GM18951 (cell line): ENCODE data around the gene ZBTB24.

Experiments used
- POLR2A ChIP-seq: IDR thresholded peaks from 4 replicates; pipeline ENCODE4 v1.6.1; 2011; ENCODE audit warnings: mild to moderate bottlenecking; ENCODE audit not compliant: insufficient read length, insufficient read depth; ENCODE audit errors: extremely low read depth
- in situ Hi-C: fragments of 300-500 bp; cut with MboI; formaldehyde crosslinking; loops from one replicate; pipeline ENCODE4 v1.12.0; 2022; ENCODE audit warnings: low sequenced_read_pairs, mixed read lengths, inconsistent platforms; ENCODE audit not compliant: unreplicated experiment

Gene ZBTB24

GRCh38 chr6:109447878-109448555 is 35.0 kb downstream of the ZBTB24 start:
- TF ChIP-seq POLR2A, result no peak
- in situ Hi-C loops, result no loop called here

GRCh38 chr6:109447087-109447486 is 35.9 kb downstream of the ZBTB24 start:
- TF ChIP-seq POLR2A, result no peak
- in situ Hi-C loops, result no loop called here

GRCh38 chr6:109446541-109446940 is 36.5 kb downstream of the ZBTB24 start:
- in situ Hi-C loops, result no loop called here
- TF ChIP-seq POLR2A, result no peak

GRCh38 chr6:109446072-109446471 is 36.9 kb downstream of the ZBTB24 start:
- in situ Hi-C loops, result no loop called here
- TF ChIP-seq POLR2A, result no peak

- in situ Hi-C loops, result no loop called here
- TF ChIP-seq POLR2A, result no peak
Measured at GRCh38 chr6:109445382-109445781, 37.6 kb downstream of the ZBTB24 start.

GRCh38 chr6:109443425-109443950 is 39.5 kb downstream of the ZBTB24 start:
- in situ Hi-C loops, result no loop called here
- no peak for TF ChIP-seq POLR2A

GRCh38 chr6:109442393-109442924 is 40.6 kb downstream of the ZBTB24 start:
- TF ChIP-seq POLR2A, result no peak
- in situ Hi-C loops, result no loop called here

GRCh38 chr6:109441069-109441816 is 41.8 kb downstream of the ZBTB24 start:
- TF ChIP-seq POLR2A, result peak; percentile 15
- in situ Hi-C loops, result no loop called here

GRCh38 chr6:109440331-109441068 is 42.5 kb downstream of the ZBTB24 start, which contains the start of the genes PPIL6 and SMPD2:
Gene PPIL6 (minus strand): TSS chr6:109440628. CDS start chr6:109440590, 38 bp downstream.
Gene SMPD2 (plus strand): TSS chr6:109440724. CDS start chr6:109441122, 398 bp downstream.
- in situ Hi-C loops, result no loop called here
- peak; percentile 63 for TF ChIP-seq POLR2A

- in situ Hi-C loops, result no loop called here
- no peak for TF ChIP-seq POLR2A
Measured at GRCh38 chr6:109436041-109436440, 47.0 kb downstream of the ZBTB24 start.

- in situ Hi-C loops, result no loop called here
- TF ChIP-seq POLR2A, result no peak
Measured at GRCh38 chr6:109434456-109434855, 48.6 kb downstream of the ZBTB24 start.

GRCh38 chr6:109429496-109429895 is 53.5 kb downstream of the ZBTB24 start:
- TF ChIP-seq POLR2A, result no peak
- in situ Hi-C loops, result no loop called here
